ENCODE data around the gene SORL1-AS1.
"Not testable (repeated sequence)": the region's sequence is repeated elsewhere in the genome, so short reads cannot be mapped to it uniquely, and the experiment has no call there.

SORL1-AS1 gene

GRCh38 chr11:121483805-121484480 is 31.2 kb upstream of the SORL1-AS1 start:
- DNase-seq (ENCODE audit: low spot score), result no peak
- Mint-ChIP-seq H3K27me3 (ENCODE audit: insufficient read depth) (no peaks in the 10 kb centered on the region), H3K9me3 (no peaks in the 10 kb centered on the region), H3K27ac (peak overlapping the region; percentile 96), H3K36me3 (ENCODE audit: low read depth) (peaks cover 46% of the 10 kb centered on the region), H3K4me3 (no peak overlapping the region), H3K4me1 (ENCODE audit: low read depth) (peaks cover 35% of the 10 kb centered on the region)
- intact Hi-C loops (cut with micrococcal nuclease), result loop anchor here (5.0 kb wide), 1 partner anchor 48 kb away; no protein-coding TSS in a partner anchor

GRCh38 chr11:121482231-121483129 is 29.7 kb upstream of the SORL1-AS1 start:
- Mint-ChIP-seq H3K27me3 (ENCODE audit: insufficient read depth) (no peaks in the 10 kb centered on the region), H3K4me3 (peak overlapping the region; percentile 76), H3K36me3 (ENCODE audit: low read depth) (peaks cover 48% of the 10 kb centered on the region), H3K9me3 (no peaks in the 10 kb centered on the region), H3K4me1 (ENCODE audit: low read depth) (peaks cover 36% of the 10 kb centered on the region), H3K27ac (peak overlapping the region; percentile 96)
- intact Hi-C loops (cut with micrococcal nuclease), result loop anchor here (1.0 to 5.0 kb wide), 6 partner anchors 12 to 50 kb away; partner anchors contain the start of genes SORL1 and SORL1-AS1
- DNase-seq (ENCODE audit: low spot score), result peak; percentile 53

GRCh38 chr11:121481484-121482230 is 28.9 kb upstream of the SORL1-AS1 start:
- intact Hi-C loops (cut with micrococcal nuclease), result loop anchor here (1.0 to 5.0 kb wide), 6 partner anchors 13 to 51 kb away; partner anchors contain the start of genes SORL1 and SORL1-AS1
- H3K4me3 Mint-ChIP-seq, result peak overlapping the region; percentile 76
- H3K27me3 Mint-ChIP-seq (ENCODE audit: insufficient read depth); H3K9me3 Mint-ChIP-seq: not testable (repeated sequence)
- DNase-seq (ENCODE audit: low spot score), result peak; percentile 71
- H3K4me1 Mint-ChIP-seq (ENCODE audit: low read depth), result peaks cover 44% of the 10 kb centered on the region
- H3K36me3 Mint-ChIP-seq (ENCODE audit: low read depth), result peaks cover 47% of the 10 kb centered on the region
- H3K27ac Mint-ChIP-seq, result peak overlapping the region; percentile 96

- Mint-ChIP-seq H3K27me3 (ENCODE audit: insufficient read depth) (no peaks in the 10 kb centered on the region), H3K27ac (no peak overlapping the region), H3K9me3 (no peaks in the 10 kb centered on the region), H3K4me1 (ENCODE audit: low read depth) (peaks cover 55% of the 10 kb centered on the region), H3K36me3 (ENCODE audit: low read depth) (peaks cover 43% of the 10 kb centered on the region), H3K4me3 (no peak overlapping the region)
- no peak for DNase-seq (ENCODE audit: low spot score)
- intact Hi-C loops (cut with micrococcal nuclease), result loop anchor here (5.0 kb wide), 1 partner anchor 53 kb away; no protein-coding TSS in a partner anchor
Observed at GRCh38 chr11:121479698-121480238, 27.0 kb upstream of the SORL1-AS1 start.

GRCh38 chr11:121478895-121479697 is 26.3 kb upstream of the SORL1-AS1 start:
- Mint-ChIP-seq H3K36me3 (ENCODE audit: low read depth) (peaks cover 40% of the 10 kb centered on the region), H3K27ac (no peak overlapping the region), H3K4me3 (no peak overlapping the region), H3K9me3 (no peaks in the 10 kb centered on the region), H3K27me3 (ENCODE audit: insufficient read depth) (no peaks in the 10 kb centered on the region), H3K4me1 (ENCODE audit: low read depth) (peaks cover 56% of the 10 kb centered on the region)
- DNase-seq (ENCODE audit: low spot score), result no peak
- intact Hi-C loops (cut with micrococcal nuclease), result no loop called here

- Mint-ChIP-seq H3K9me3 (no peaks in the 10 kb centered on the region), H3K4me3 (no peak overlapping the region), H3K4me1 (ENCODE audit: low read depth) (peaks cover 51% of the 10 kb centered on the region), H3K36me3 (ENCODE audit: low read depth) (peaks cover 33% of the 10 kb centered on the region), H3K27me3 (ENCODE audit: insufficient read depth) (no peaks in the 10 kb centered on the region), H3K27ac (no peak overlapping the region)
- intact Hi-C loops (cut with micrococcal nuclease), result no loop called here
- DNase-seq (ENCODE audit: low spot score), result no peak
Observed at GRCh38 chr11:121478226-121478894, 25.6 kb upstream of the SORL1-AS1 start.

GRCh38 chr11:121476379-121477032 is 23.7 kb upstream of the SORL1-AS1 start:
- no peak for DNase-seq (ENCODE audit: low spot score)
- Mint-ChIP-seq H3K27me3 (ENCODE audit: insufficient read depth) (no peaks in the 10 kb centered on the region), H3K4me1 (ENCODE audit: low read depth) (peaks cover 53% of the 10 kb centered on the region), H3K27ac (no peak overlapping the region), H3K36me3 (ENCODE audit: low read depth) (peaks cover 42% of the 10 kb centered on the region), H3K4me3 (no peak overlapping the region), H3K9me3 (no peaks in the 10 kb centered on the region)
- intact Hi-C loops (cut with micrococcal nuclease), result no loop called here

- Mint-ChIP-seq H3K4me1 (ENCODE audit: low read depth) (peaks cover 60% of the 10 kb centered on the region), H3K9me3 (no peaks in the 10 kb centered on the region), H3K36me3 (ENCODE audit: low read depth) (peaks cover 57% of the 10 kb centered on the region), H3K27ac (no peak overlapping the region), H3K4me3 (no peak overlapping the region), H3K27me3 (ENCODE audit: insufficient read depth) (no peaks in the 10 kb centered on the region)
- DNase-seq (ENCODE audit: low spot score), result no peak
- intact Hi-C loops (cut with micrococcal nuclease), result no loop called here
Observed at GRCh38 chr11:121474680-121475079, 21.9 kb upstream of the SORL1-AS1 start.

- Mint-ChIP-seq H3K36me3 (ENCODE audit: low read depth) (peaks cover 48% of the 10 kb centered on the region), H3K4me1 (ENCODE audit: low read depth) (peaks cover 74% of the 10 kb centered on the region)
- intact Hi-C loops (cut with micrococcal nuclease), result no loop called here
Observed at GRCh38 chr11:121473064-121473777, 20.5 kb upstream of the SORL1-AS1 start.

GRCh38 chr11:121472312-121472711 is 19.5 kb upstream of the SORL1-AS1 start:
- H3K4me1 Mint-ChIP-seq (ENCODE audit: low read depth), result peaks cover 81% of the 10 kb centered on the region
- H3K27ac Mint-ChIP-seq, result no peak overlapping the region
- DNase-seq (ENCODE audit: low spot score), result no peak
- no peak overlapping the region for H3K4me3 Mint-ChIP-seq
- intact Hi-C loops (cut with micrococcal nuclease), result no loop called here
- peaks cover 42% of the 10 kb centered on the region for H3K36me3 Mint-ChIP-seq (ENCODE audit: low read depth)
- no peaks in the 10 kb centered on the region for H3K9me3 Mint-ChIP-seq
- no peaks in the 10 kb centered on the region for H3K27me3 Mint-ChIP-seq (ENCODE audit: insufficient read depth)

More at GRCh38 chr11:121473064-121473777, 20.5 kb upstream of the SORL1-AS1 start:
- DNase-seq (ENCODE audit: low spot score), result no peak
- no peaks in the 10 kb centered on the region for H3K9me3 Mint-ChIP-seq
- H3K4me3 Mint-ChIP-seq, result no peak overlapping the region
- no peak overlapping the region for H3K27ac Mint-ChIP-seq
- no peaks in the 10 kb centered on the region for H3K27me3 Mint-ChIP-seq (ENCODE audit: insufficient read depth)

- Mint-ChIP-seq H3K4me1 (ENCODE audit: low read depth) (peaks cover 80% of the 10 kb centered on the region), H3K36me3 (ENCODE audit: low read depth) (peaks cover 38% of the 10 kb centered on the region), H3K27me3 (ENCODE audit: insufficient read depth) (no peaks in the 10 kb centered on the region), H3K4me3 (no peak overlapping the region), H3K27ac (no peak overlapping the region), H3K9me3 (no peaks in the 10 kb centered on the region)
- DNase-seq (ENCODE audit: low spot score), result no peak
- intact Hi-C loops (cut with micrococcal nuclease), result no loop called here
Observed at GRCh38 chr11:121471167-121471566, 18.4 kb upstream of the SORL1-AS1 start.

Measured in activated T-helper 1 cell treated with anti-CD3 and anti-CD28 coated beads, Interleukin-12 subunit alpha, Interleukin-12 subunit beta, Interleukin-2, Interleukin-4 antibody, amounts not matched to agents 30 ng/mL and 10 ng/mL and 1 ng/mL, durations not matched to agents 14 hours and 24 hours and 36 hours (primary cell).